ENCODE measurements around the gene DIPK2B. TPM values are rescaled to one million over a fixed set of nuclear protein-coding genes. Genes with fewer than 3 reads are reported as not detected.

Gene DIPK2B
- total and polyA plus RNA-seq, 10 donors: 0.96 to 19.1 (median 2.7) TPM

DNA sequence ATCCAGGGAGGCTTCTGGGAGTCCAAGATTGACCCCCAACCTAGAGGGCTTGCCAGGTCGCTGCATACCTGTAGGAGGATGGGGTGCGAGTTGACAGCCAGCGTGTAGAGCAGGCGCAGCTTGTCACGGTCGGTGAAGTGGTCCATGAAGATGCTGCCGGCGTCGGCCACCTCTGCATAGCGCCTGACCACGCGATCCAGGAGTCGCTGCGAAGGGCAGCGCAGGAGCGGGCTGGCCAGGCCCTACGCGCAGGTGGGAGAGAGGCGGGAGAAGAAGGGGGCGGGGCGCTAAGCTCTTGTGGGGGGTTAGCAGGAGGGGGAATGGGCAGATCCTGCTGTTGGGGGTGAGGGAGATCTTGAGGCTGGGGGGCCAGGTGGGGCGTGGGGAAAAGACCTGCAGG, 43.0 kb downstream of the DIPK2B start:
- no peak for DNase-seq
- WGBS, 5 donors: 80 to 98% (median 95%) methylated on average over 8 to 22 of the region's 22 CpGs
- intact Hi-C loops (cut with DNase I; ENCODE audit: low total_unique reads): no loop called here

GRCh38 chrX:45154462-45154861, 46.2 kb downstream of the DIPK2B start:
- no peak overlapping the region for H3K4me3 ChIP-seq
- intact Hi-C loops (cut with DNase I; ENCODE audit: low total_unique reads): no loop called here
- TF ChIP-seq POLR2AphosphoS5 (IDR thresholded peaks at IDR 0.05) (no peak), CTCF (IDR thresholded peaks at IDR 0.05 in 8 of 11, conservative IDR thresholded peaks at IDR 0.05 in 3 of 11) (no peak), POLR2A (IDR thresholded peaks at IDR 0.05) (no peak)
- no peaks in the 10 kb centered on the region for H3K4me1 ChIP-seq
- H3K27ac ChIP-seq: no peak overlapping the region
- H3K9me3 ChIP-seq: no peaks in the 10 kb centered on the region
- no peaks in the 10 kb centered on the region for H3K36me3 ChIP-seq
- H3K27me3 ChIP-seq (replicated peaks in 1 of 7): no peaks in the 10 kb centered on the region
- no peak for DNase-seq

More for the DNA sequence above, 43.0 kb downstream of the DIPK2B start:
- Histone ChIP-seq H3K27ac (no peak overlapping the region), H3K9me3 (peaks cover 0 to 14% (median 0%) of the 10 kb centered on the region in 8 donors), H3K36me3 (no peaks in the 10 kb centered on the region), H3K4me1 (no peaks in the 10 kb centered on the region), H3K4me3 (no peak overlapping the region), H3K27me3 (replicated peaks in 1 of 7) (no peaks in the 10 kb centered on the region)
- TF ChIP-seq CTCF (IDR thresholded peaks at IDR 0.05 in 8 of 11, conservative IDR thresholded peaks at IDR 0.05 in 3 of 11) (no peak), POLR2A (IDR thresholded peaks at IDR 0.05) (no peak), POLR2AphosphoS5 (IDR thresholded peaks at IDR 0.05) (no peak)

GRCh38 chrX:45154033-45154360, 46.7 kb downstream of the DIPK2B start:
- Histone ChIP-seq H3K9me3 (no peaks in the 10 kb centered on the region), H3K4me1 (no peaks in the 10 kb centered on the region), H3K27ac (no peak overlapping the region), H3K36me3 (no peaks in the 10 kb centered on the region), H3K4me3 (no peak overlapping the region), H3K27me3 (replicated peaks in 1 of 7) (no peaks in the 10 kb centered on the region)
- DNase-seq: no peak
- intact Hi-C loops (cut with DNase I; ENCODE audit: low total_unique reads): no loop called here
- TF ChIP-seq POLR2AphosphoS5 (IDR thresholded peaks at IDR 0.05): no peak
- no peak for TF ChIP-seq POLR2A (IDR thresholded peaks at IDR 0.05)
- 78 to 92% (median 84%) methylated on average over 4 of the region's 4 CpGs for WGBS, 5 donors

Measured in spleen (tissue), 11 donors.